Effector memory CD4-positive, alpha-beta T cell (primary cell): ENCODE data around the gene RNF112.

Experiments used
- DNase-seq, 3 donors: peaks; one replicate each; pipeline ENCODE4 v3.0.0-alpha.2; 2020
- H3K27ac ChIP-seq: 2 replicates; pipeline ENCODE4 v1.7.0; 2013; ENCODE audit warnings: mild to moderate bottlenecking, low read length, moderate library complexity; ENCODE audit not compliant: insufficient read depth, poor library complexity, severe bottlenecking
- H3K27me3 ChIP-seq: replicated peaks from 2 replicates; pipeline ENCODE4 v1.7.0; 2013; ENCODE audit warnings: mild to moderate bottlenecking, low read length; ENCODE audit not compliant: insufficient read depth, control insufficient read depth, poor library complexity, severe bottlenecking
- H3K36me3 ChIP-seq: 2 replicates; pipeline ENCODE4 v1.7.0; 2013; ENCODE audit warnings: mild to moderate bottlenecking, low read length, moderate library complexity; ENCODE audit not compliant: control insufficient read depth, insufficient read depth
- H3K4me1 ChIP-seq: 2 replicates; pipeline ENCODE4 v1.7.0; 2013; ENCODE audit warnings: low read length, mild to moderate bottlenecking; ENCODE audit not compliant: control insufficient read depth, insufficient read depth, poor library complexity, severe bottlenecking
- H3K4me3 ChIP-seq: 2 replicates; pipeline ENCODE4 v1.7.0; 2013; ENCODE audit warnings: low read length, low read depth, mild to moderate bottlenecking; ENCODE audit not compliant: insufficient read depth, poor library complexity, severe bottlenecking
- H3K9me3 ChIP-seq: 2 replicates; pipeline ENCODE4 v1.7.0; 2013; ENCODE audit warnings: mild to moderate bottlenecking, low read length, moderate library complexity; ENCODE audit not compliant: control insufficient read depth

RNF112 gene

GRCh38 chr17:19412984-19413383 is 2.0 kb downstream of the RNF112 start:
- H3K27ac ChIP-seq: no peak overlapping the region
- H3K36me3 ChIP-seq: no peaks in the 10 kb centered on the region
- no peaks in the 10 kb centered on the region for H3K4me1 ChIP-seq
- H3K4me3 ChIP-seq: no peak overlapping the region
- no peaks in the 10 kb centered on the region for H3K9me3 ChIP-seq
- no peak for DNase-seq
- H3K27me3 ChIP-seq: no peaks in the 10 kb centered on the region

DNA sequence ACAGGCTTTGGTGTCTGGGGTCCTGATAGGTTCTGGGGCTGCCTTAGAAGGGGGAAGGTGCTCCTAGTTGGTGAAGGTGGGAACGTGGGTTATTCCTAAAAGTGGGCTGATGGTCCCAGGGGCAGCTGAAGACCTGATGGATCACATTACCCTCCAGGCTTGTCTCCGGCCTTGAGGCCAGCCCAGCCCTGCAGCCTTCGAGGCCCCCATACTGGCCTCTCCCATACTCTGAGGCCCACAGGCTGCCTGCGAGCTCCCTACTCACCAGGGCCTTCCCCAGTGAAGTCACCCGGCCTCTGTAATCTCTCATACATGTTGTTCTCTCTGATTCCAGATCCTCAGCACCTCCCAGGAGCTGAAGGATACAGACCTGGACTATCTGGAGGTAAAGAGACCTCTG is 2.7 kb downstream of the RNF112 start:
- H3K4me3 ChIP-seq: no peak overlapping the region
- no peak for DNase-seq
- no peaks in the 10 kb centered on the region for H3K4me1 ChIP-seq
- no peaks in the 10 kb centered on the region for H3K27me3 ChIP-seq
- no peaks in the 10 kb centered on the region for H3K9me3 ChIP-seq
- H3K36me3 ChIP-seq: no peaks in the 10 kb centered on the region
- H3K27ac ChIP-seq: no peak overlapping the region

GRCh38 chr17:19414396-19415280 is 3.6 kb downstream of the RNF112 start:
- Histone ChIP-seq H3K27me3 (no peaks in the 10 kb centered on the region), H3K36me3 (no peaks in the 10 kb centered on the region), H3K4me1 (no peaks in the 10 kb centered on the region), H3K9me3 (no peaks in the 10 kb centered on the region), H3K27ac (no peak overlapping the region), H3K4me3 (no peak overlapping the region)
- no peak for DNase-seq

- Histone ChIP-seq H3K36me3 (no peaks in the 10 kb centered on the region), H3K4me3 (no peak overlapping the region), H3K27ac (no peak overlapping the region), H3K27me3 (no peaks in the 10 kb centered on the region), H3K4me1 (no peaks in the 10 kb centered on the region), H3K9me3 (no peaks in the 10 kb centered on the region)
- no peak for DNase-seq
These were observed 4.3 kb downstream of the RNF112 start for GRCh38 chr17:19415311-19415710.

DNA sequence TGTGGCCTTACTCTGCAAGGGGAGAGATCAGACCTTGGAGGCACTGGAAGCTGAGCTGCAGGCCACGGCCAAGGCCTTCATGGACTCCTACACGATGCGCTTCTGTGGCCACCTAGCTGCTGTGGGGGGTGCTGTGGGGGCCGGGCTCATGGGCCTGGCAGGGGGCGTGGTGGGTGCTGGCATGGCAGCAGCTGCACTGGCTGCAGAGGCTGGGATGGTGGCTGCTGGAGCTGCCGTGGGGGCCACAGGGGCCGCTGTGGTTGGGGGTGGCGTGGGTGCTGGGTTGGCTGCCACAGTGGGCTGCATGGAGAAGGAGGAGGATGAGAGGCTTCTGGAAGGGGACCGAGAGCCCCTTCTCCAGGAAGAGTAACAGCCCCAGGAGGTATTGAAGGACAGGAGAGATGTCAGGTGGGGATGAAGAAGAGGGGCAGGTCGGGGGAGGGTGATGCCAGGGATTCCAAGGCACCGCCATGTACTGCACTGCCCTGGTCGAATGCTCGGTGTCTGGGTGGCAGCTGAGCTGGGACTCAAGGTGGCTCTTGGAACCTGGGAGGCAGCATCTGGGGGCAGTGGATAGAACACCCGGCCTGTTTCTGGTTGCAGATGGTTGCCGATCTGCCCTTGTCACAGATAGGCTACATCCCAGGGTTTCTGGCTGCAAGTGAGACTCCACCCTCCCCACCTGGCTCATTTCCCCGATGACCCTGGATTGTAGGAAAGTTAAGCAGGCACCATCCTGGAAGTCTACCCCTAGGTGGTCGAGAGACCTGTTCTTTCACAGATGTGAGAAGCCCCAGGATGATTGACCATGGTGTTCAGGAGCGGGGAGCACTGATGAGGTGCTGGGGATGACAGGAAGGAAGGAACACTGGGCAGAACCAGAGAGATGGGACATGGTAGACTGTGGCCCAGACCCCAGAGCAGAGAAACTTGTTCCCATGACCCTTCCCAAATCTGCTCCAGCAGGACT is 5.1 kb downstream of the RNF112 start:
- no peaks in the 10 kb centered on the region for H3K4me1 ChIP-seq
- no peaks in the 10 kb centered on the region for H3K9me3 ChIP-seq
- H3K4me3 ChIP-seq: no peak overlapping the region
- no peak for DNase-seq
- H3K27me3 ChIP-seq: no peaks in the 10 kb centered on the region
- H3K27ac ChIP-seq: no peak overlapping the region
- H3K36me3 ChIP-seq: no peaks in the 10 kb centered on the region

DNA sequence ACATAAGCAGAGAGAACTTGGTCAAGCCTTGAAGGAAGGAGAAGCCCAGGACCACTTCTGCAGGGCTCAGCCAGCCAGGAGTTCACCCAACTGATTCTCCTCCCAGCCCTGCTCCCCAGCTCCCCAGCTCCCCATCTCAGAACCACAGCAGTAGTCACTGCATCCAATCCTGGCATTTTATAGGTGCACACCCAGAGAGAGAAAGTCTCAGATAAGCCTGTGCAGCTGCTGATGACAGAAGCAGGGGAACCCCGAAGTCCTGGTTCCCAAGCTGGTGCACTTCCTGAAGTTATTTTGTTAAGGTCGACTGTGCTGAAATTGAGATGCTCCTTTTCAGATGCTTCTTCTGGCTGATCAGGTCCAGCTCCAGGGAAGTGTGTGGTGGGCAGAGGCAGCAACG is 6.6 kb downstream of the RNF112 start:
- Histone ChIP-seq H3K27me3 (no peaks in the 10 kb centered on the region), H3K4me3 (no peak overlapping the region), H3K27ac (no peak overlapping the region), H3K4me1 (no peaks in the 10 kb centered on the region), H3K9me3 (no peaks in the 10 kb centered on the region), H3K36me3 (no peaks in the 10 kb centered on the region)
- DNase-seq: no peak

DNA sequence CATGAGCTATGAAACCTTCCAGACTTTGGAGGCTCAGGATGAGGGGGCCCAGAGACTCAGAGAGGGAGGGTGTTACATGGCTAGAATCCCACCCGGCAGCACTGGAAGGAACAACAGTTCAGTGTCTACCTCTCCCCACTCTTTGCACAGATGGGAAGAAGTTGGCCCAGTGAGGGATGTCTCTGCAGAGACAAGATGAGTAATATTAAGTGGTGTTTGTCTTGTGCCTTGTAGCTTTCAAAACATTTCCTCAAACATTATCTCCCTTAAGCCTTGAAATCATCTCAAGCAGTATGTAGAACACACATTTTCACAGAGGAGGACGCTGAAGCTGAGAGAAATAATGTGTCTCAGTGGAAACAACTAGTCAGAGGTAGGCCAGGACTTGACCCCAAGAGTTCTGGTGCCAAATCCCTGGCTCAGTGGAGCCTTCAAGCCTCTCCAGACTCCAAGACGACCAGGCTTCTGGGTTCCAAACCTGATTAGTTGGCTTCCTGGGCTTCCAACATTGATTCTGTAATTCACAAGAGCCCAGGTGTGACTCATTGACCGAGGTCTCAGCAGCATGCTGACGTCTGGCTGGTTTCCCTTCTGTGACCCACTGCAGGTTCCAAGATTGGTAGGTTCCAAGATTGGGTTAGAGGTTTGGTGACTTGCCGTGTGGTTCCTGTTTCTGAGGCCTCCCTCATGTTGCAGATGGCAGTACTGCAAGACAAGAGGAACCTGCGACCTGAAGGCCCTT is 7.4 kb downstream of the RNF112 start:
- no peaks in the 10 kb centered on the region for H3K27me3 ChIP-seq
- H3K4me1 ChIP-seq: no peaks in the 10 kb centered on the region
- no peak overlapping the region for H3K4me3 ChIP-seq
- no peak overlapping the region for H3K27ac ChIP-seq
- no peaks in the 10 kb centered on the region for H3K36me3 ChIP-seq
- H3K9me3 ChIP-seq: no peaks in the 10 kb centered on the region
- DNase-seq: no peak

- Histone ChIP-seq H3K27ac (no peak overlapping the region), H3K36me3 (no peaks in the 10 kb centered on the region), H3K9me3 (no peaks in the 10 kb centered on the region), H3K27me3 (no peaks in the 10 kb centered on the region), H3K4me1 (no peaks in the 10 kb centered on the region), H3K4me3 (no peak overlapping the region)
- no peak for DNase-seq
These were observed 10.2 kb downstream of the RNF112 start for GRCh38 chr17:19421219-19421618.

GRCh38 chr17:19421926-19422325 is 10.9 kb downstream of the RNF112 start:
- Histone ChIP-seq H3K9me3 (no peaks in the 10 kb centered on the region), H3K4me1 (no peaks in the 10 kb centered on the region), H3K4me3 (no peak overlapping the region), H3K27me3 (no peaks in the 10 kb centered on the region), H3K36me3 (no peaks in the 10 kb centered on the region), H3K27ac (no peak overlapping the region)
- DNase-seq: no peak
